Smooth muscle cell (in vitro differentiated cells): ENCODE data around the gene NR6A1. TPM values are rescaled to one million over a fixed set of nuclear protein-coding genes. Genes with fewer than 3 reads are reported as not detected.
A peak's percentile ranks its signal among the peaks of the same experiment; 100 is the strongest.

Experiments used
- DNase-seq: peaks from one replicate; lab custom pipeline; 2025; ENCODE audit not compliant: unreplicated experiment; lab: John Stamatoyannopoulos, UW
- H2AFZ ChIP-seq: fragments of 200-600 bp; sonication (generic); 2 replicates; pipeline ENCODE4 v1.6.0; 2016; ENCODE audit warnings: antibody characterized with exemption, low read depth, mild to moderate bottlenecking
- H3F3A ChIP-seq: fragments of 200-600 bp; sonication (generic); 2 replicates; pipeline ENCODE4 v1.6.0; 2017; ENCODE audit warnings: antibody characterized with exemption, low read depth
- H3K27ac ChIP-seq: fragments of 200-600 bp; sonication (generic); 2 replicates; pipeline ENCODE4 v1.5.1; 2016; ENCODE audit warnings: low read depth, mild to moderate bottlenecking
- H3K27me3 ChIP-seq: fragments of 200-600 bp; sonication (generic); 2 replicates; pipeline ENCODE4 v1.6.1; 2016; ENCODE audit warnings: low read depth, mild to moderate bottlenecking
- H3K36me3 ChIP-seq: fragments of 200-600 bp; sonication (generic); 2 replicates; pipeline ENCODE4 v1.5.1; 2016; ENCODE audit warnings: low read depth
- H3K4me1 ChIP-seq: fragments of 200-600 bp; sonication (generic); 2 replicates; pipeline ENCODE4 v1.5.1; 2016; ENCODE audit warnings: low read depth
- H3K4me2 ChIP-seq: fragments of 200-600 bp; sonication (generic); 2 replicates; pipeline ENCODE4 v1.6.0; 2016; ENCODE audit warnings: mild to moderate bottlenecking
- H3K4me3 ChIP-seq: fragments of 200-600 bp; sonication (generic); 2 replicates; pipeline ENCODE4 v1.5.1; 2016; ENCODE audit warnings: mild to moderate bottlenecking
- H3K79me2 ChIP-seq: fragments of 200-600 bp; sonication (generic); 2 replicates; pipeline ENCODE4 v1.6.0; 2016; ENCODE audit warnings: low read depth, mild to moderate bottlenecking
- H3K9ac ChIP-seq: fragments of 200-600 bp; sonication (generic); 2 replicates; pipeline ENCODE4 v1.6.0; 2016; ENCODE audit warnings: low read depth
- H3K9me3 ChIP-seq: fragments of 200-600 bp; sonication (generic); replicated peaks from 2 replicates; pipeline ENCODE4 v1.5.1; 2016; ENCODE audit warnings: low read depth
- H4K20me1 ChIP-seq: fragments of 200-600 bp; sonication (generic); 2 replicates; pipeline ENCODE4 v1.6.0; 2016; ENCODE audit warnings: low read depth
- WGBS: methylation state at CpG from one replicate; pipeline ENCODE4 v1.1.7; 2016; ENCODE audit warnings: low lambda C conversion rate; 5-methylcytosine and 5-hydroxymethylcytosine counted together
- polyA plus RNA-seq: library from polyadenylated mRNA; unstranded; fragments of >200 nt; fragmentation: Nextera tagmentation; extraction: Ambion mirVana; gene quantifications from 2 replicates; pipeline ENCODE4 v1.2.1, GENCODE V29; 2016
- total RNA-seq: library from RNA; depleted of rRNA; stranded (reverse); fragments of >200 nt; gene quantifications from 2 replicates; pipeline ENCODE4 v1.2.3, GENCODE V29; 2014
- TF ChIP-seq, protein P1 (sequence below): fragments of 200-600 bp; sonication (generic); IDR thresholded peaks from 2 replicates; pipeline ENCODE4 v1.5.1; 2017; ENCODE audit warnings: borderline replicate concordance, mild to moderate bottlenecking, antibody characterized with exemption; ENCODE audit not compliant: insufficient read depth, poor library complexity, severe bottlenecking

Gene NR6A1
- total and polyA plus RNA-seq, 2 experiments from 2014 or later = 0.17 to 0.31 TPM

DNA sequence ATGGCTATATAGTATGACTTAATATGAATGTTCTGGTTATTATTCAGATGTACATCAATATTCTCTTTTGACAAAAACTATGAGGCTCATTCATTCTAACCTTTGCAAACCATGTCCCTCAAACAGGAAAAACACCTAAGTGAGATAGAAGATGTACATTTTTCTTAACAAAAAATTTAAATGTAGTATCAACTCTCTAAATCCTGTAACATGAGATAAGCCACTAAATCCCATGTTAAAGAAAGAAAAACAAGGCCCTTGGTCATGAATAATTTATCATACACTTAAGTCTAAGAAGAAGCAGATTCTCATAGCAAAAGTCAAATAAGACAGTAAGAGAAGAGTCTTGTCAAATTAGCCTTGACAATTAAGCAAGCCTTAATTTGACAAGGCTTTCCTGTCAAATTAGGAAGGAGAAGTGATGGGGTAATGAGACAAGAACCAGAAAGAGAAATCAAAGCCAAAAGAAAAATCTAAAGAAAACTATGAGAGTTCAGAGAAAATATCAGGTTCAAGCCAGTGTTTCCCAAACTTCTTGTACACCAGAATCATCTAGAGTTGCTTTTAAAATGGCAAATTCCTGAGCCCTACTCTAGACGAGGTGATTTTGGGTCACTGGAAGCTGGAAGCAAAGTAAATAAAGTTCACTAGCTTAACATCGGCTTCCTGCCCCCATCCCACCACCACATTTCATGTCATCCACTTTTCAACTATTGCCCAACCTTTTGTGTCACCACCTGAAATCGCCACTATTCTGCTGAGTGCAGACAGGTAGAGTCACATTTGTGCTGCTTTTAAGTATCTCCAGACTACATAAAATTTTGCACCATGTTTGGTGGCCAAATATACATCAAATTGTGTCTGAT lies 76.5 kb downstream of the NR6A1 start:
- H4K20me1 ChIP-seq = peaks cover 47% of the 10 kb centered on the region
- peaks cover 27% of the 10 kb centered on the region for H3K79me2 ChIP-seq
- H2AFZ ChIP-seq = no peak overlapping the region
- peaks cover 49% of the 10 kb centered on the region for H3K4me1 ChIP-seq
- H3K4me2 ChIP-seq = peak overlapping the region; percentile 69
- no peak for DNase-seq
- H3F3A ChIP-seq = peaks cover 30% of the 10 kb centered on the region
- H3K27ac ChIP-seq = peak overlapping the region; percentile 91
- peak overlapping the region; percentile 34 for H3K9ac ChIP-seq
- H3K36me3 ChIP-seq = no peaks in the 10 kb centered on the region
- H3K9me3 ChIP-seq = no peaks in the 10 kb centered on the region
- TF ChIP-seq, protein P1, sequence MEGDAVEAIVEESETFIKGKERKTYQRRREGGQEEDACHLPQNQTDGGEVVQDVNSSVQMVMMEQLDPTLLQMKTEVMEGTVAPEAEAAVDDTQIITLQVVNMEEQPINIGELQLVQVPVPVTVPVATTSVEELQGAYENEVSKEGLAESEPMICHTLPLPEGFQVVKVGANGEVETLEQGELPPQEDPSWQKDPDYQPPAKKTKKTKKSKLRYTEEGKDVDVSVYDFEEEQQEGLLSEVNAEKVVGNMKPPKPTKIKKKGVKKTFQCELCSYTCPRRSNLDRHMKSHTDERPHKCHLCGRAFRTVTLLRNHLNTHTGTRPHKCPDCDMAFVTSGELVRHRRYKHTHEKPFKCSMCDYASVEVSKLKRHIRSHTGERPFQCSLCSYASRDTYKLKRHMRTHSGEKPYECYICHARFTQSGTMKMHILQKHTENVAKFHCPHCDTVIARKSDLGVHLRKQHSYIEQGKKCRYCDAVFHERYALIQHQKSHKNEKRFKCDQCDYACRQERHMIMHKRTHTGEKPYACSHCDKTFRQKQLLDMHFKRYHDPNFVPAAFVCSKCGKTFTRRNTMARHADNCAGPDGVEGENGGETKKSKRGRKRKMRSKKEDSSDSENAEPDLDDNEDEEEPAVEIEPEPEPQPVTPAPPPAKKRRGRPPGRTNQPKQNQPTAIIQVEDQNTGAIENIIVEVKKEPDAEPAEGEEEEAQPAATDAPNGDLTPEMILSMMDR = no peak
- 54% methylated on average over 3 of the region's 3 CpGs for WGBS
- H3K27me3 ChIP-seq = no peaks in the 10 kb centered on the region
- H3K4me3 ChIP-seq = no peak overlapping the region

DNA sequence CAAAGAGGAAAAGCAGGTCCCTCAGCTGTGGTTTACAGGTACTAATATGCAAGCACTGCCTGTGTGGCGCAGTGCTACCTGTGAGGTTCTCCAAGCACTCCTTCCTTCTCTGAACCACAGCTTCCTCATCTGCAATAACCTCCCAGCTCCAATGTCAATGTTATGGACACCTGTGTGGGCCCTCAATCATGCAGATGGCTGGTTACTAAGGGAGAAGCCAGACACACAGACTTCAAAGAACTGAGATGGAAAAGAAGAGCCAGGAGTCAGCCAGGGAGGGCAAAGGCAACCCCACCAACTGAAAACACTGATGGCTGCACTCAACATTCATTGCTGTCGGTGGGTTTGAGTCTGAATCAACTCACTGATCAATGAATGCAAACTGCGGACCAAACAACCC lies 77.7 kb downstream of the NR6A1 start:
- no peak overlapping the region for H2AFZ ChIP-seq
- no peaks in the 10 kb centered on the region for H3K27me3 ChIP-seq
- H3K79me2 ChIP-seq = peaks cover 30% of the 10 kb centered on the region
- H3F3A ChIP-seq = peaks cover 32% of the 10 kb centered on the region
- peaks cover 39% of the 10 kb centered on the region for H3K4me1 ChIP-seq
- H3K9me3 ChIP-seq = no peaks in the 10 kb centered on the region
- WGBS = 89% methylated on average over 3 of the region's 3 CpGs
- TF ChIP-seq, protein P1 = no peak
- no peak for DNase-seq
- no peak overlapping the region for H3K9ac ChIP-seq
- H3K4me2 ChIP-seq = no peak overlapping the region
- no peak overlapping the region for H3K27ac ChIP-seq
- H4K20me1 ChIP-seq = peaks cover 53% of the 10 kb centered on the region
- H3K4me3 ChIP-seq = no peak overlapping the region
- no peaks in the 10 kb centered on the region for H3K36me3 ChIP-seq

DNA sequence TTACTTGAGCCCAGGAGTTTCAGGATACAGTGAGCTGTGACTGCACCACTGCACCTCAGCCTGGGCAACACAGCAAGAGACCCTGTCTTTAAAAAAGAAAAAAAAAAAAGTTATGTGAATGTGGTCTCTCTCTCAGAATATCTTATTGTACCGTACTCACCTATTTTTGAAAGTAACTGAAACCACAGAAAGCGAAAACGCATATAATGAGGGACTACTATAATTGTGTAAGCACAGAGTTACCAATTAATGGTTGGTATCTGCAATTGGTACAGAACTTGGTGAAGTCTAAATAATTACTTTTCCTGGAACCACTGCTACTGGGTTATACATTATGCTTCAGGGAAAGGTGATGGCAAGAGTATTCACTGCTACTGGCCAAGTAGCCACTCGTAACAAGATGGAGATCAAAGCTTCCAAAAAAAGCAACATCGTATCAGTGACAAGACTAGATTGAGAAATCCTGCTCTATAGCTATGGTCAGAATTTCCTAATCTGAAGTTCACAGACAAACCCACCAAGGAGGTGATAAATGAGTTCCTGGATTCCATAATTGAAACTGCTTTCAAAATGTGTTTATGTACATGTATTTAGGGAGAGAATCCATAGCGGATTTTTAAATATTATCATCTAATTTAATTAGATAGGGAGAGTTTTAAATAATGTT lies 82.7 kb downstream of the NR6A1 start:
- no peak overlapping the region for H3K9ac ChIP-seq
- no peak overlapping the region for H3K27ac ChIP-seq
- H2AFZ ChIP-seq = no peak overlapping the region
- no peak for DNase-seq
- WGBS = 95% methylated on average over 6 of the region's 6 CpGs
- H3K36me3 ChIP-seq = no peaks in the 10 kb centered on the region
- no peaks in the 10 kb centered on the region for H3K27me3 ChIP-seq
- H3K4me1 ChIP-seq = no peaks in the 10 kb centered on the region
- H3K4me3 ChIP-seq = no peak overlapping the region
- H3K79me2 ChIP-seq = peaks cover 53% of the 10 kb centered on the region
- TF ChIP-seq, protein P1 = no peak
- H3F3A ChIP-seq = peaks cover 3% of the 10 kb centered on the region
- H4K20me1 ChIP-seq = peaks cover 68% of the 10 kb centered on the region
- no peak overlapping the region for H3K4me2 ChIP-seq
- no peaks in the 10 kb centered on the region for H3K9me3 ChIP-seq
